ENCODE measurements around the gene ZNF652.

The ZNF652 gene

DNA sequence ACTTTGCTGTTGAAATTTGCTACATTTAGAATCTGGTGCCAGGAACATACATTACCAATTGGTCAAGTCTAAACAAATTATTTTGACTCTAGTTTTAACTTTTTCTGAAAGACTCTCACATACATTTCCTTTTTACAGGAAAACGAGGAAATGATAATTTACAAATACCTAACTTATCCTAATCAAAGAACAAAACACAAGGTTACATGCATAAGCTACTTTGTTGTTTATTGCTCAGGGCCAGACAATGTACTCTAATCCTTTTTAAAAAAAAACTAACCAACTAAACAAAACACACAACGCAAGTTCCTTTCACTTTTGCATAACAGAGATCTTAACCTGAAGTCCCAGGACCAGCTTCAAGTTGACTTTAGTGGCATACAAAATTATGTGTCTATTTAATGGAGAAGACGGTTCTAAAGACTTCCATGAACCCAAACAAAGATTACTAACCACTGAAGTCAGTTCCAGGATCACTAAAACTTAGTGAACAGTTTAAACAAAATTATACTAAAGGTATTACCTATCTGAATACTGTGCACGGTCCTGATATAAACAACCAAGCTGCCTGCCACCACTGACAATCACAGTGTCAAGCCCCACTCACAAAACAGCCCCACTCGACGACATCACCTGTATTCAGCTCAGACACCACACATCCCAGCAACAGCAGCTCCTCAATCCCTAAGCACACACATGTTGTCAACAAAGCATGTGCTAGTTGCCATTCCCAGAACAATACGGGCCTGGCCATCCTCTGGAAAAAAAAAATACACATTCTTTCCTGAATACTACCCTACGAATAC, 1.9 kb downstream of the ZNF652 start:
- DNase-seq (ENCODE audit: extremely low read depth in 1 of 2, low read depth in 1 of 2), result no peak

DNA sequence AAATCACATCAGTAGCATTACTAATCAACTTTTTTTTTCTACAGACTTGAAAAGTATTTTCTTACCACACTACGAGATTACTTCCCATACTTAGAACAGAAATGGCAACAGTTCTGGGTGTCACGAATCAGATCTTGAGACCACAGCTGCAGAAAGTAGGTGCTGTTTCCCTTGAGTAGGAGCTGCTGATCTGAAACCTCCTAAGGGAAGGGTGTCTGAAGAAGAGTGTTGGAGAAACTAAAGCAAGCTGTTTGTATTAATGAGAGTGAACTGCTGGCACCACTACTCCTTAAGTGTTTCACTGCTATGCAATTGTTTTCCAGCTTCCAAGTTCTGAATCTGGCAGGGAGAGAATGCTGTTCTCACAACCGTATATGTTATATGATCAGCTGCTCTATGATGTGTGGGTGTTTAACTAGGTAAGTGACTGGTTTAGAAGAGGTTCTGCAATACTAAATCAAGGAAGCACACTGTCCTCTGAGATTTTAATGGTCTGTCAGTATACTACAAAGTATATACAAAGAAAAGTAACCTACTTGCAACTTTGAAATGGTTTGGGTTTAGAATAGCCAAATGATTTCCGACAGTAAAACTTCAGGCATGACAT, 3.3 kb downstream of the ZNF652 start:
- DNase-seq (ENCODE audit: extremely low read depth in 1 of 2, low read depth in 1 of 2), result no peak

DNA sequence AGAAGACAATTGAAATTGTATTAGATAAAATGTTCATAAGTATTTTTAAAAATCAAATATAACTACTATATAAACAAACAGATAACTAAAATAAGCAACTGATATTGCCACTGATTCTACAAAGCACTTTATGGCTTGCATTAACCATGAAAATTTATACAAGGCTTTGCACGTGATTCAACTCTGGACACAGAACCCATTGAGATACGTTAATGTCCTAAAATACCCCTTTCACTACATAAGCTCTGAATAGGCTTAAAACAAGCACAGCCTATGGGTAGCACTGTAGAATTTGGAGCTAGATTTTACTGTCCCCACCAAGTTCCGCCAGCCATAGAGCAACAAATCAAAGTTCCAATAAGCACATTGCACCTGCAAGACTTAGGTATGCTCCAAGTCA, 4.5 kb downstream of the ZNF652 start:
- DNase-seq (ENCODE audit: extremely low read depth in 1 of 2, low read depth in 1 of 2), result no peak

DNA sequence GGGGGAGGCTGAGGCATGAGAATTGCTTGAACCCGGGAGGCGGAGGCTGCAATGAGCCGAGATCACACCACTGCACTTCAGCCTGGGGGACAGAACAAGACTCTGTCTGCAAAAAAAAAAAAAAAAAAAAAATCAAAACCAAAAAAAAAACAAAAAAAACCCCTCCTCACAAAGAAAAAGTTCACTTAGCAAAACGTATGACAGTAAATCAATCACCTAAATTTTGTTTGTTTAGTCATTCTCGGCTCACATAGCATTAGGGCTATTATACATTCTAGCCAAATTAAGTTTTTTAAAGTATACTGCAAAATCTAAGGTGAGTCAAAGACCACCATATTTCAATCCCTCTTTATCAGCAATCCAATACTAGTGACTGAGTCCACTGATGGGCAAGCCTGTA, 5.7 kb downstream of the ZNF652 start:
- no peak for DNase-seq (ENCODE audit: extremely low read depth in 1 of 2, low read depth in 1 of 2)

DNA sequence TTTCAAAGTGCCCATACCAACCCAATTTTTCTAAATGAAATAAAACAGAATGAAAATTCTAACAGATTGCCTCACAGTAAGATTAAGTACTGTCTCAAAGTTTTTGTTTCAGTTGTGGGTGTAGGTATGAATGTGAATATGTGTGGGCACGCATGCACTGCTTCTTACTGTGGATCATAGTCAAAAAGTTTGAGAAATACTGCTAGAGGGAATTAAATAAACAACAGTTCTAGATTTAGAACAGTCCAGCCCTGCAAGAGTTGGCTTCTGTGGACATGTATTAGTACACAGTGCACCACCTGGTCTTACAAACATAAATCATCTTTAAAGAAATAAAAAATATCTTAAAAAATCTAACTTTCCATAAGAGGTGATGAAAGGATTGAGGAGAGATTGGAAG, 8.4 kb downstream of the ZNF652 start:
- no peak for DNase-seq (ENCODE audit: extremely low read depth in 1 of 2, low read depth in 1 of 2)

DNA sequence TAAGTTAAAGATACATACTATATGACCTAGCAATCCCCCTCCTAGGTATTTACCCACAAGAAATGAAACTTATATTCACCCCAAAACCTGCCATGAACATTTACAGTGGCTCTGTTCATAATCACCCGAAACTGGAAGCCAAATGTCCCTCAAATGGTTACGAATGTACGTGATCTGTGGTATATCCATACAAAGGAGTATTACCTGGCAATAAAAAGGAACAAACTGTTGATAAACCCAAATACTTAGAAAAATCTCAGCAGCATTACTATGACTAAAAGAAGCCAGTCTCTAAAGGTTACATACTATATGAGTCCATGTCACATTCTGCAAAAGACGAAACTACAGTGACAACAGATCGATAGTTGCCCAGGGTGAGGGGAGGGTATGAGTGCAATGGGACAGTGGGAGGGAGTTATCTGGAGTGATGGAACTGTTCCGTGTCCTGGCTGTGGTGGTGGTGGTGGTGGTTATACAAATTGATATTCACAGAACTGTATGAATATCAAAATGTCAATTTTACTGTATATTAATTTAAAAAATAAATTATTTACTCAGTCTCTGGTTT, 9.4 kb downstream of the ZNF652 start:
- no peak for DNase-seq (ENCODE audit: extremely low read depth in 1 of 2, low read depth in 1 of 2)

DNA sequence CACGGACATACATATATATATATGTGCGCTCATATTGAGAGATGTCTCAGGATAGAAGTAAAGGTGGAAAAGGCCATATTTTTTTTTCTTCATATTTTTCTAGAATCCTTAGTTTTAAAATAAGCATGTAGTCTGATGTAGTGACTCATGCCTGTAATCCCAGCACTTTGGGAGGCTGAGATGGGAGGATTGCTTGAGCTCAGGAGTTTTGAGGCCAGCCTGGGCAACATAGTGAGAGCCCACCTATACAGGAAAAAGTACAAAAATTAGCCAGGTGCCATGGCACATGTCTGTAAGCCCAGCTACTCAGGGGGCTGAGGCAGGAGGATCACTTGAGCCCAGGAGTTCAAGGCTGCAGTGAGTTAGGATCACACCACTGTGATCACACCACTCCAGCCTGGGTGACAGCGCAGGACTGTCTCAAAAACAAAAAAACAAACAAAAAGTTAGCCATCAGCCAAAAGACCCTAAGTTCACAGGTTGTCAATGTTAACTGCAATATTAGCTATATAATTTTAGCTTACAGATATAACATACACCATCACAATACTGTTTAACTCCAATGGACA, 10.4 kb downstream of the ZNF652 start:
- DNase-seq (ENCODE audit: extremely low read depth in 1 of 2, low read depth in 1 of 2), result no peak

DNA sequence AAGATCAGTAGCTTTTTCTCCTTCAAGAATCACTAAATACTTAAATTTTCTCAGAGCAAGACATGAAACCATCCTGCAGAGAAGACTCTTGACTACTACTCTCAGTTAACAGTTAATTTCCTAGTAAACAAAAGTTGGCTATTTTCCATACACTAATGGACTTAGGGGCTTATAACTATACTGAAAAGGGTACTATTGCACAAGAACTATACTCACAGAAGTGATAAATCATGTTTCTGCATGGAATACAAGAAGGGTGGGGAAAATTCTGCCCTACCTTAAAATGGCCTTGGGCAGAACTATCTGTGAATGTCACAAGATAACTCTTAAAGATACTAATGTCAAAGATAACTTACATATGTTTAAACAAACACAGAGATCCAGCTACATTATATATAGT, 12.5 kb downstream of the ZNF652 start:
- no peak for DNase-seq (ENCODE audit: extremely low read depth in 1 of 2, low read depth in 1 of 2)

DNA sequence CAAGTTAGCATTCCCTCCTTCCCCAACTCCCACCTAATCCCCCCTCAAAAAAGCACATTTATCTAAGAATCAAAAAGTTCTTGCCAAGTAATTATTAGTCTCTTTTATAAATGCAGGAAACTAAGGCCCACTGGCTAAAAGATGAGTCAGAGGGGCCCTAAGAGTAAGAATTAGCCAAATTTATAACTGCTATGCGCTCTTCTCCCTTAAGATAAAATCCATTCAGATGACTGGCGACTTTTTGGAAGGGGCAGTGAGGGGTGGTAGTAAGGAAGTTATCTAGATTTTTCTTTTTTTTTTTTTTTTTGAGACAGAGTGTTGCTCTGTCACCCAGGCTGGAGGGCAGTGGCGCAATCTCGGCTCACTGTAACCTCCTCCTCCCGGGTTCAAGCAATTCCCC, 17.1 kb downstream of the ZNF652 start:
- no peak for DNase-seq (ENCODE audit: extremely low read depth in 1 of 2, low read depth in 1 of 2)

DNA sequence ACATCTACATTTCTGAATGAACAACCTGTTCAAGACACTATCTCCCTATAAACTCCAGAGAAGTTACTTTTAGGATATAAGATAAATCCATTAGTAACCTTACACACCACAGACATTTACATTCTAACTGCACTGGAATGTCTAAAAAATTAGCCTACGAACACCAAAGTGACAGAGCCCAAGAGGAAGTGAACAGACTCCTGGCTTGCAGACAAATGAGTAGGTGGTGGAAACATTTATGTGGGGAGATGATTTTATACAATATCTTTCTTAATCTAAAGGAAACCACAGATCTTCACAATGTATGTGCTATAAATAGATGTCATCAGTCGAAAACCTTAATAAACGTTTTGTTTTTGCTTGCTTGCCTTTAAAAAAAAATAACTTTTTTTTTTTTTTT, 18.8 kb downstream of the ZNF652 start:
- no peak for DNase-seq (ENCODE audit: extremely low read depth in 1 of 2, low read depth in 1 of 2)

DNA sequence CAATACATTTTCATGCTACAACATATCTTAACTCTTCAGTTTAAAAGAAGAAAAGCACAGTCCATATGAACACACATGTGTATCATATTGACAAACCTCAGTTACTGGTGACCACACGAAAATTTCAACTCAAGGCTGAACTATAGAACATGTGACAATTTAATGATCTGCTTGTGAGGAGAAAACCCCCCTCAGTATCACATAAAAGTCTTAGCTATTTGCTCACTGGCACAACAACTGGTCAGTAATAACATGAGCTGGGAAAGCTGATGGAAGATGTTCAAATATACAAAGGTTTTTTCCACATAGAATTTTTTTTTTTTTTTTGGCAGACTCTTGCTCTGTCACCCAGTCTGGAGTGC, 19.5 kb downstream of the ZNF652 start:
- DNase-seq (ENCODE audit: extremely low read depth in 1 of 2, low read depth in 1 of 2), result no peak

DNA sequence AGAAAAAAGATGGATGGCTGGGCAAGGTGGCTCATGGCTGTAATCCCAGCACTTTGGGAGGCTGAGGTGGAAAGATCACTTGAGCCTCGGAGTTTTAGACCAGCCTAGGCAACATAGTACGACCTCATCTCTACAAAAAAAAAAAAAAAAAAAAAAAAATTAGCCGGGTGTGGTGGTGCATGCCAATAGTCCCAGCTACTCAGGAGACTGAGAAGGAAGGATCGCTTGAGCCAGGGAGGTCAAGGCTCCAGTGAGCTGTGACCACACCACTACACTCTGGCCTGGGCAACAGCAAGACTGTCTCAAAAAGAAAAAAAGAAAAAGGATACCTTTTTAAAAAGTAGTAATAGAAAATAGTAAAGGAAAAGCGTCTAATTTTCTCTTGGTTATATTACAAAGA, 20.7 kb downstream of the ZNF652 start:
- DNase-seq (ENCODE audit: extremely low read depth in 1 of 2, low read depth in 1 of 2), result no peak

DNA sequence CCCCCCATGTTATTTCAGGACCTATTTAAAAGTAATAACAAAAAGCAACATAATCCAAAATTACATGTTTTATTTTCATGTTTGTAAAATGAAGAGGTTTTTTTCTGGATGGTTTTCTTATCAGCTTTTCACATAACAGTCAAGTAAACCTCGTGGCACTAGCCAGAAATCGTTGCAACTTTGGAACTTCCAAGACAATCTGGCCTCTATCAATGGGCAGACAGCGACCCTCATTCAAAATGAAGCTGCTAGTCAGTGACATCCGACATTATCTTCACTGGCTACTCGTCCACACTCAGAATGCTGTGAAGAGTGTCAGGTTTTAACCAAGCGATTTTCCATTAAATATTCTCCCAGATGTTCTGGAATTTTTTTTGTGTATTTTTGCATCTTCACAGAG, 22.7 kb downstream of the ZNF652 start:
- no peak for DNase-seq (ENCODE audit: extremely low read depth in 1 of 2, low read depth in 1 of 2)

DNA sequence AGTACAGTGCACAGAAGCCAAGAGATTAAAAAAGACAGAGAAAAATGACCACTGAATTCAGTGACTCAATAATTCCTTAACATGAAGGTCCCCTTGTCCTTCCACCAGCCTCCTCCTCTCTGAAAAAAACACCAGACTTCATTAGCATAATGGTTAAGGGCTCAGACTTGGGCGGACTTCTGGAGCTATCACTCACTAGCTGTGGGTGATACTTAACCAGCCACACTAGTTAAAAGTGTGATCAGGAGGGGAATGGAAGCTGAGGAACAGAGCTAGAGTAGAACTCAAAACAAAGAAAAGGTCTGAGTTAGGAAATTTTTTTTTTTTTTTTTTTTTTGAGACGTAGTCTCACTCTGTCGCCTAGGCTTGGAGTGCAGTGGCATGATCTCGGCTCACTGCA, 23.2 kb downstream of the ZNF652 start:
- no peak for DNase-seq (ENCODE audit: extremely low read depth in 1 of 2, low read depth in 1 of 2)

DNA sequence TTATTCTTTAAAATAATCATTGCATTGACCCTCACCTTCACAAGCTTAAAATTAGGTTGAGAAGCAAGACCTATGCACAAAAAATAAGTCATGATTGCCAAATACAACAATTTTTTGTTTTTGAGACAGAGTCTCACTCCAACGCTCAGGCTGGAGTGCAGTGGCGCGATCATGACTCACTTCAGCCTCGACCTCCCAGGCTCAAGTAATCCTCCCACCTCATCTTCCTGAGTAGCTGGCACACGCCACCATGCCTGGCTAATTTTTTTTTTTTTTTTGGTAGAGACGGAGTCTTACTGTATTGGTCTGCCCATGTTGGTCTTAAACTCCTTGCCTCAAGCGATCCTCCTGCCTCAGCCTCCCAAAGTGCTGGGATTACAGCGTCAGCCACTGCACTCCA, 24.2 kb downstream of the ZNF652 start:
- DNase-seq (ENCODE audit: extremely low read depth in 1 of 2, low read depth in 1 of 2), result no peak

DNA sequence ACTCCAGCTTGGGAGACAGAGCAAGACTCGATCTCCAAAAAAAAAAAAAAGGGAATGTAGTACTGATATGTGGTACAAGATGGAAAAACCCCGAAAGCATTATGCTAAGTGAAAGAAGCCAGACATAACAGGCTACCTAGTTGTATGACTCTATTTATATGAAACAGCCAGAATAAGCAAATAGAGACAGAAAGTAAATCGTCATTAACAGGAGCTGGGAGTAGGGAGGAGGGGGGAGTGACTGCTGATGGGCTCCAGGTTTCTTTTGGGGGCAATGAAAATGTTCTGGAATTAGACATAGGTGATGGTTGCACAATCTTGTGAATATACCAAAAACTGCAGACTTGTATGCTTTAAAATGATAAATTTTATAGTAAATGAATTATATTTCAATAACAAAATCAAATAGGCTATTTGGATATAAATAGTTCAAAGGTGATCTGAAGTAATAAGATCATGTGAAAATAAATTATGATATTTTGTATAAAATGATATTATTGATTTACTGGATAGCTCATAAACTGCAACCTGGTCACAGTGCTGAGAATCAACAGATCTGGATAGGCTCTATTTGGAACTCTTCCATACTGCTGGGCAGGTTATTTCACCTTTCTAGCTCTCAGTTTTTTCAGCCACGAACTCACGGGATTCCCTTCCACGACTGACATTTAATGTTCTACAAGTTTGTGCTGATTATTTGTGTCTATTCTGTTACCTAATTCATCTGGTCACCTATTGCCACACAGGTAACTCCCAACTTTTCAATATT, 27.1 kb downstream of the ZNF652 start:
- no peak for DNase-seq (ENCODE audit: extremely low read depth in 1 of 2, low read depth in 1 of 2)

DNA sequence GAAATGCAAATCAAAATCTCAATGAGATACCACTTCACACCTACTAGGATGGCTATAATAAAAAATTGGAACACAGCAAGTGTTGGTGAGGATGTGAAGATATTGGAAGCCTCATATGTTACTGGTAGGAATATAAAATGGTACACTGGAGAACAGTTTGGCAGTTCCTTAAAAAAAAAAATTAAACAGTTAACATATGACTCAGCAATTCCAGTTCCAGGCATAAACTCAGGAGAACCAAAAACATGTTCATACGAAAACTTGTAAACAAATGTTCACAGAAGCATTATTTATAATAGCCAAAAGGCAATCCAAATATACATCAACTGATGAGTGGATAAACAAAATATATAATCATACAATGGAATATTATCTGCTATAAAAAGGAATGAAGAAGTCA, 28.2 kb downstream of the ZNF652 start:
- no peak for DNase-seq (ENCODE audit: extremely low read depth in 1 of 2, low read depth in 1 of 2)

DNA sequence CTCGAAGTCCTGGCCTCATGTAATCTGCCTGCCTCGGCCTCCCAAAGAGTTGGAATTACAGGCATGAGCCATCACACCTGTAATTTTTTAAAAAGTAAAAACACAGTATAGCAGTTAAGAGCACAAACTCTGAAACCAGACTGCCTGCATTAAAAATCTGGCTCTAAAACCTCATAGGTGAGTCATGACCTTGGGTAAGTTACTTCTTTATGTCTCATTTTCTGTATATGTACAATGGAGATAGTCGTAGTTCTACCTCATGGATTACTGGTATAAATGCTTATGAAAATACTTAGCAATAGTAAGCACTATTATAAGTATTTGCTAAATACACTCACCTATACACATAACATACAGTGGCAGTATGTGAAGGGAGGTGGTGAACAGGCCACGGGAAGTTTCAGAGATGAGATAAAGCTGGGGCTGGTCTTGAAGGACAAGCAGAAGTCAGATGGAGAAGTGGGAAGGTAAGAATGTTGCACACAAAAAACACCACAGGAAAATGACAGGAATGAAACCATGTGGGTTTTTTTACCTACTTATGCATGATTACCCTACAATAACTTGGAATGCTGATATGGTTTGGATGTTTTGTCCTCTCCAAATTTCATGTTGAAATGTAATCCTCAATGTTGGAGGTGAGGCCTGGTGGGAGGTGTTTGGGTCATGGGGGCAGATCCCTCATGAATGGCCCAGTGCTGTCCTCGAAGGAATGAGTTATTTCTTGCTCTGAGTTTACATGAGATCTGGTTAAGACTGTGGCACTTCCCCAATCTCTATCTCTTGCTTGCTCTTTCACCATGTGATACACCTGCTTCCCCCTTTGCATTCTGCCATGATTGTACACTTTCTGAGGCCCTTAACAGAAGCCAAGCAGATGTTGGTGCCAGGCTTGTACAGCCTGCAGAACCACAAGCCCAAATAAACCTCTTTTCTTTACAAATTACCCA, 33.9 kb downstream of the ZNF652 start:
- DNase-seq (ENCODE audit: extremely low read depth in 1 of 2, low read depth in 1 of 2), result no peak

DNA sequence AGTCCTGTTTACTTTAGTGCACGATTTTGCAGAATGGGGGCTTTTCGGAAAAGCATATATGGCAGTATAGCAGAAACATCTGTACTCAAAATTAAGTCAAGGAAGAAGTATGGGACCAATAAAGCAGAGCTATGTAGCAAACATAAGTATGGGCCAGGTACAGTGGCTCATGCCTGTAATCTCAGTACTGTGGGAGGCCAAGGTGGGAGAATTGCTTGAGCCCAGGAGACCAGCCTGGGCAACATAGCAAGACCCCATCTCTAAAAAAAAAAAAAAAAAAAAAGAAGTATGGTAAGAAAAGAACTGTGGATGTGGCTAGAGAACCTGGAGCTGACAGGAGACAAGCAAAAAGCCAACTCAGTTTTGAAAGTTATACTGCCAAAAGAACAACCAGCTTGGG, 36.1 kb downstream of the ZNF652 start:
- DNase-seq (ENCODE audit: extremely low read depth in 1 of 2, low read depth in 1 of 2), result no peak

DNA sequence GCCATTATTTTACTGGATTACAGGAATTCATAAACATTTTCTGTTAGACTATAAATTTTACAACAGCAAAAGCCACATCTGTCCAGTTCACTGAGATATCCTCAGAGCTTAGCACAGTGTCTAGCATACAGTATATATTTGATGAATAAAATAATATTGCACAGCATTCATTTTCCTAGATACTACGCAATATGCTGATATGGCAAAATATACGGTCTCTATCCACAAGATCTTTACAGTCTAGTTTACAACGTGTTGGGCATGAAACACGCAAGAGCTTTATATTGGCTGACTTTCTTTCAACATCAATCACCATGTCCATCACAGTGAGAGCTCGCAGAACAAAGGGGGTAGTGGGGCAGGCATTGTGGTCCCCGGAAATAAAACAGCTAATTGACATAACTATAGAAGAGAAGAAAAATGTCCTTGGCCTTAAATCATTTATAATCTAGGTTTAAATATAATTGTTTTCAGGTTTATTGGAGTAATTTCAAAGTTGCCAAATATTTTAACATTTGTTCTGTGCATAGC, 43.5 kb downstream of the ZNF652 start:
- no peak for DNase-seq (ENCODE audit: extremely low read depth in 1 of 2, low read depth in 1 of 2)
